NCI-H1694 (cell line): ENCODE data around the gene LURAP1L.
A peak's percentile ranks its signal among the peaks of the same experiment; 100 is the strongest.

Experiments
- DNase-seq: peaks from one replicate; lab custom pipeline; 2025; lab: John Stamatoyannopoulos, UW

The LURAP1L gene

DNA sequence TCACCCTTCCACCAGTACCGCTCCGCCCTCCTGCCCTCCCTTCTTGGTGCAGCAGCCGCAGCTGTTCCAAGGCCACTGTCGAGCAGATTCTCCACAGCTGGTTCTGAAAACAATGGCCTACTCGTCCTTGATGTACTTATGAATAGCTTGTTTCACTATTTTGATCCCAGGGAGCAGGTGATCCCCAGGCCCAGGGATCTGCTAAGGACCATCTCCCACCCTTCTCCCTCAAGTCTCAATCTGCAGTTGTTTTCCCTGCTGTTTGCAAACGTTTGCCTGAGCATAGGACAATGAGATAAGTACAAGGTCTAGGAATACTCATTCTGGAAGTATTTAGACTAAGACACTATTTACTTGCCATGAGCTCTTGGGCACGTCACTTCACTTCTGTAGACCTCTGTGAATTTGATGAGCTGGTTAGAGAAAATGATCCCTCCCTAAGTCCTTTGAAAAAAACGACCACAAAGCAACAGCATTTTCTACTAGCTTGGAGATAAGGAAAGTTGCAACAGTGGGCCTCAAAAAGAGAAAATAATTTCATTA lies 1.8 kb downstream of the LURAP1L start:
- peak; percentile 79 for DNase-seq

DNA sequence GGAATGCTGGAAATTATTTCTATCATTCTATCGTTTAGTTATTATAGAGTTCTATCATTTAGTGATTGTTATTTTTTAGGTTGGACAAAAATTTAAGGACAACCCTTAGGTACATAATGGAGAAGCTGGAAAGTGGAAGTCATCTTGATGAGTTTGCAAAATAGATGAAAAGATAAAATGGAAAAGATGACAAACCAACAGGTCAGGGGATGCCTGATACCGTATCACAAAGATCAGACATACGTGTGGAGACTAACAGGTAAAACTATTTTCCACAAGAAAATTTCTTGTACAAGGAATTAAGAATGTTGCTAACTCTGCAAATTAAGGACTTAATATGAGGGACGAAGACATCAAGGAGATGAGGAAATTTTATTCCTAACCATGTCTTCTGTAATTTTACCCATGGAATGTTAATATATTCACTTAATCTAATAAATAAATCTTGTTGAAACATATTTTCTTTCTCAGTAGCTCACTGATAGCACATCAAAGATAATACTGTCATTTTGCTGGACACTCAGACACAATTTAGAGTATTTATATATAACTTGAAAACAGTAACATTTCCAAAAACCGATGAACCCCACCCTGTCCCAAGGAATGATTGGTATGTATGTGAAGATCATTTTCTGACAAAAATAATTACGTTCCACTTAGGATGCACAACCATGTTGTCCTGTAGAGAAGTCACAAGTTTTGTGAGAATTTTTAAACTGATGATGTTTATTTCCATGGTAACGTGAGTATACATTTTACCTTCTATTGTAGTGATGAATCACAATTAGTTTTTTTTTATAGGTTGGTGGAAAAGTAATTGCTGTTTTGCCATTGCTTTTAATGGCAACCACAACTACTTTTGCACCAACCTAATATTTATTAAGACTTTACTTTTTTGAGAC lies 2.6 kb downstream of the LURAP1L start:
- no peak for DNase-seq

DNA sequence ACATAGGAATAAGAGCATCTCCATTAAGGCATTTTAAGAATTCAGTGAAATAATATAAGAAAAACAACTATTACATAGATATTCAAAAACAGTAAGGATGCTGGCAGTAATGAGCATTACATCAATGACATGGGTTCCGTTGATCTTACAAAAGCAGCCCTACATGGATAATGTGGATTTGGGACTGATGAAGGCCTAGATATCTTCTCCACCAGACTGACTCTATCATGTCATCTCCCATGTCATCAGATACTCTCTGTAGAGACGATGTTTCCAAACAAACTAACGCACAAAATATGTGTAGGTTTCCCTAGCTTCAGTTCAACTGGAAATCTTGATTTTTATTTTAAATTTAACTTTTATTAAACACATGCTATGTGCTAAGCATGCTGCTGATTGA lies 3.6 kb downstream of the LURAP1L start:
- no peak for DNase-seq

DNA sequence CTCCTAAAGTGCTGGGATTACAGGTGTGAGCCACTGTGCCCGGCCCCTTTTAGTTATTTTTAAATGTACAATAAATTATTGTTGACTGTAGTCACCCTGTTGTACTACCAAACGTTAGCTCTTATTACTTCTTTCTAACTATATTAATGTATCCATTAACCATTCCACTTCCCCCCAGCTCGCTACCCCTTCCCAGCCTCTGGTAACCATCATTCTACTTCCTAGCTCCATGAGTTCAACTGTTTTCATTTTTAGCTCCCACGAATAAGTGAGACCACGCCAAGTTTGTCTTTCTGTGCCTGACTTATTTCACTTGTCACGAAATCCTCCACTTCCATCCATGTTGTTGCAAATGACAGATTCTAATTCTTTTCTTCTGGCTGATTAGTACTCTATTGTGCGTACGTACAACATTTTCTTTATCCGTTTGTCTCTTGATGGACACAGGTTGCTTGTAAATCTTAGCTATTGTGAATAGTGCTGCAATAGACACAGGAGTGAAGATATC lies 6.5 kb downstream of the LURAP1L start:
- DNase-seq, result no peak

DNA sequence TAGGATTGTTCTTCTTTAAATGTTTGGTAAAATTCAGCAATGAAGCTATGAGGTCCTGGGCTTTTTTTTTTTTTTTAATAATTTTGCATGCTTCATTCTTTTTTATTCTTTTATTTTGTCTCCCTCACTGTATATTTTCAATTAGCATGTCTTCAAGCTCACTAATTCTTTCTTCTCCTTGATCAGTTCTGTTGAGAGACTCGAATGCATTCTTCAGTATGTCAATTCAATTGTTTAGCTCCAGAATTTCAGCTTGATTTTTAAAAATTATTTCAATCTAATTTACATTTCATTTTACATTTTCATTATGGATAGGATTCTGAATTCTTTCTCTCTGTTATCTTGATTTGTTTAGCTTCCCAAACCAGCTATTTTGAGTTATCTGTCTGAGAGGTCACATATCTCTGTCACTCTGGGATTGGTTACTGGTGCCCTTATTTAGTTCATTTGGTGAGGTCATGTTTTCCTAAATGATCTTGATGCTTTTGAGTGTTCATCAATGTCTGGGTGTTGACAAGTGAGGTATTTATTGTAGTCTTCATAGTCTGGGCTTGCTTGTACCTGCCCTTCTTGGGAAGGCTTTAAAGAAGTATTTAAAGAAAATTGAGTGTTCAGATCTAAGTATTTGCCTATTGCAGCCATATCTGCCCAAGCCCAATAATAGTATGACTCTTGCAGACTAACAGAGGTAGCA lies 9.1 kb downstream of the LURAP1L start:
- DNase-seq, result no peak

DNA sequence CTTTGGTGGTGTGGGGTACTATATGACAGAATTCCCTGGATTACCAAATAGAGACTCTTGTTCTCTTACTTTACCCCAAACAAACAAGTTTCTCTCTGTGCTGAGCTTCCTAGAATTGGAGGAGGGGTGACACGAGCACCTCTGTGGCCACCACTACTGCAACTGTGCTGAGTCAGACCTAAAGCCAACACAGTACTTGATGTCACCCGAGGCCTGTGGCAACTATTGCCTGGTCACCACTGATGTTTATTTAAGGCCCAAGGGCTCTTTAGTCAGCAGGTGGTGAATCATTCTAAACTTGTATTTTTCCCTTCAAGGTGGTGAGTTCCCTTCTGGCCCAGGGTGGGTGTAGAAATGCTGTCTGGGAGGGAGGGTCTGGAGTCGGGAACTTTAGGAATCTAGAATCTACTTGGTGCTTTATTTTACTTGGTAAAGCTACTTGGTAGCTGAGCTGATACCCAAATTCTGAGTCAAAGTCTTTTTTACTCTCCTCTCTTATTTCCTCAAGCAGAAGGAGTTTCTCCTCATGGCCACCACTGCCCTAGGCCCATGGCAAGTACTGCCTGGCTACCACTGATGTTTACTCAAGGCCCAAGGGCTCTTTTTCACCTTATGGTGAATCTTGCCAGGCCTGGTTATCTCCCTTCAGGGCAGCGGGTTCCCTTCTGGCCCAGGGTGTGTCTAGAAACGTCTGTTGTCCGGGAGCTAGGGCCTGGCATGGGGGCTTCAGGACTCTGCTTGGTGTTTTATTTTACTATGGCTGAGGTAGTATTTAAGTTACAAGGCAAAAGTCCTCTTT lies 9.8 kb downstream of the LURAP1L start:
- DNase-seq, result no peak

DNA sequence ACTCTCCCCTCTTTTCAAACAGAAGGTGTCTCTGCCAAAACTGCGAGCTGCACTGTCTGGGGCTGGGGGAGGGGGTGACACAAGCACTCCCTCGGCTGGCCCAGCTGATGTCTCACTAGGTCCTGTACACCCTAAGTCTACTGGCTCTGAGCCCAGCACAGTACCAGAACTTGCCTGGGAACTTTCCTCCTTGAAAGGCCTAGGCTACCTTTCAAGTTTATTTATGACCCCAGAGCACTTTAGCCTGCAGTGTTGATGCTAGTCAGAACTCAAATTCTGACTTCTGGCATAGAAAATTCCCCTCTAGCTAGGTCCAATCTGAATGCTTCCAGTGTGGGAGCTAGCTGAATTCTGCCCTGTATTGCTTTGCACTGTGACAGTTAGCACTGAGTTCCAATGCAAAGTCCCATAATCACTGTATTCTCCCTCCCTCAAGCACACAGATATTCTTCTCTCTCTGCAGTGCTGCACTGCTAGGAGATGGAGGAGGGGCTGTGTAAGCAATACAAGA lies 10.5 kb downstream of the LURAP1L start:
- DNase-seq, result no peak

DNA sequence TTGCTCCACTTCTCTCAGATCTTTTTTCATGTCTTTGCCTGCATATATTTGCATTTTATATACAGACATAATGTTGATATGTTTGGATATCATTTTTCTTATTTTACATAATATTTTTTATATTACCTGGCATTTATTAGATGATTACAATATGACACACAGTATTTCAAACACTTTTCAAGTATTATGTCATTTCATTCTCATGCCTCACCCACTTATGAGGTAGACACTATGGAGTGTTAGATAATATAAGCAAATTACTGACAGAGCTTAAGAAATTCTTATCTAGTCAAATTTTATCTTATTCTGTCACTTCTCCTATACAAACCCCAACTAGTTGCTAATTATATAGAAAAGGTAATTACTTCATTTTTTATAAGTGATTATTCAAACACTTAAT lies 11.1 kb downstream of the LURAP1L start:
- no peak for DNase-seq

DNA sequence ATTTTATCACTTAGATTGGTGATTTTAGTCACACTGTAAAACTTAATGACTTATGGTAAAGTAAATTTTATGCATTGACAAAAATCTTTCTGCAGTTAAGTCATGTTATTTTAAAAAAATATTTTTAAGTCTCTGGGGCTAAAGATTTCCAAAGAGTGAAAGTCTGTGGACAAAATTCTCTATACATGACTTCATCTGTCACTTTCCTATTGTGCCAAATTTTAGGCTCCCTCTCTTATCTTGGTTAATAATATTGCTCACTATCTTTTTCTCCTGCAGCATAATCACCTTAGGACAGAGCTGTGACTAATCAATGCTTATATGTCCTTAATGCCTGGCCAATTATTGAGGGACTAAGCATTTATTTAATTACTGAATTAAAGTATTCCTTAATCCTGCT lies 15.2 kb downstream of the LURAP1L start:
- no peak for DNase-seq

DNA sequence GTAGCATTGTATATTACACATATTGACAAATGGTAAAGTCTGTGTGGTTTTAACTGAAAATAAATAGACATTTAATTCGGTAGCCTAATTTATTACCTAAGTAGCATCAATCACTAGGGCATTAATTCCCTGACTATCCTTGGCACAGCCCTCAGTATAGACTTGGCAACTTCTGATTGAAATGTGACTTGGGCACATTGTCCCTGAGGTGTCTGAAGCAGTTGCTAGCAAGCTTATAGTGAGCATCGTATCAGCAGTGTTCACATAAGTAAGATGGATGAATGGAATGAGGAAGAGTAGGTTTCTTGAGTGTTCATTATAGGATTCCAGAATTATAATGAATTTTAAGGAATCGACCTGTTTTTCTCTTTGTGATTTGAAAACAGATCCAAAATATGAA lies 16.1 kb downstream of the LURAP1L start:
- DNase-seq, result no peak

DNA sequence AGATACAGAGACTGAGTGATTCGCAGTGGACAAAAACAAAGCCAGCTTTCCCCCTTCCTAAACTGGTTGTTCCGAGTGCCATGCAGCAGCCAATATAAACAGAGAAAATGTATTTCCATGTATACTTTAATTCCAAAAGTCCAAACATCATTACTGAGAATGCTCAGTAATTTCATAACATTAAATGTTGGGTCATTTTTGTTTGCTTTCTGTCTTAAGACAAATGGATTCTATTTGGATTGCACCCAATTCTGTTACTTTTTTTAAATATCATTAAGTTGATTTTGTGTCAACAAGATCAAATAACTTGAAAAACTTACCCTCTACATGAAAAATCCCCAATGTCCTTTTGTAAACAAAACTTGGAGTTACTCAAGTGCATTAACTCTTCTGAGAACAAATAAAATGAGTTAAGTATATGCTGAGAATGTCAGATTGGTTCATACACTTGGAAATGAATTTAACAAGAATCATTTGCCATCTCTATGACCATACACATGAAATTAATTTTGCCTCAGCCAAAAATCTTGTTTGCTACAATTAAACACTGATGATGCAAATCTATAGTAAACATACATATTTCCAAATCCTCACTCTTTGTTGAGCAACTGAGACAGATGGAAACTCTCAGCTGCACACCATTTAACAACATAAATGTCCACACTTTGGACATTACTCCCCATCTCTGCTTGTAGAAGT lies 19.4 kb downstream of the LURAP1L start:
- DNase-seq, result no peak

DNA sequence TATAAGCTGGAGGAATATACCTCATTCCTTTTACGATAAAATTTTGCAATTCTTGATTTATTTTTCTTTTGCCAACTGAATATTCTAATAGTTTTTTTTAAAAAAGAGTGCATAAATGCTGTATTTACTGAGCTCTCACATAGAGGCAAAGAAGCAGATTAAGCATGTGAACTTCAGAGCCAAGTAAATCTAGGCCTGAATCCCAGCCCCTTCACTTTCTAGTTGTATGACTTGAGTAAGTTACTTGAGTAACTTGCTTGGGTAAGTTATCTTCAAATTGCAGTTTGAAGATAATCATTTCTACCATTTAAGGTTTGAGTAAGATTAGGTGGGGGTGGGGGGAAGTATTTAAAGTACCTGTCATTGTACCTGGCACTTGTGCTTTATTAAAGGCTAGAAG lies 21.8 kb downstream of the LURAP1L start:
- no peak for DNase-seq

DNA sequence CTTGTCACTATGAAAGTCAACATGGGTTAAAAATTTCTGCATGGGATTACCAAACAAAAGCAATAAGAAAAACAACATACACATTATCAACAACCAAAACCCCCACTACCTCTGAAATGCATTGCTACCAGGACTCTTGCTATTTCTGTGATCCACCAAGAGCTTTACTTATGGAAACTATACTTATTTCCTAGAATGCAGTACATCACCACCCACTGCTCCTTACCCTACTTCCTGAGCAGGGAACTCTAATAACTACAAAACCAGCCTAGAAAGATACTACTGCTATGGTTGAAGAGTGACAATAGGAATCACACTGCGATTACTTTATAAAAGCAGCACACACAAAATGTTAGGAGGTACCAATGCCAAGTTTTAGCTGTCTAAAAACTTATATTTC lies 22.2 kb downstream of the LURAP1L start:
- DNase-seq, result no peak

DNA sequence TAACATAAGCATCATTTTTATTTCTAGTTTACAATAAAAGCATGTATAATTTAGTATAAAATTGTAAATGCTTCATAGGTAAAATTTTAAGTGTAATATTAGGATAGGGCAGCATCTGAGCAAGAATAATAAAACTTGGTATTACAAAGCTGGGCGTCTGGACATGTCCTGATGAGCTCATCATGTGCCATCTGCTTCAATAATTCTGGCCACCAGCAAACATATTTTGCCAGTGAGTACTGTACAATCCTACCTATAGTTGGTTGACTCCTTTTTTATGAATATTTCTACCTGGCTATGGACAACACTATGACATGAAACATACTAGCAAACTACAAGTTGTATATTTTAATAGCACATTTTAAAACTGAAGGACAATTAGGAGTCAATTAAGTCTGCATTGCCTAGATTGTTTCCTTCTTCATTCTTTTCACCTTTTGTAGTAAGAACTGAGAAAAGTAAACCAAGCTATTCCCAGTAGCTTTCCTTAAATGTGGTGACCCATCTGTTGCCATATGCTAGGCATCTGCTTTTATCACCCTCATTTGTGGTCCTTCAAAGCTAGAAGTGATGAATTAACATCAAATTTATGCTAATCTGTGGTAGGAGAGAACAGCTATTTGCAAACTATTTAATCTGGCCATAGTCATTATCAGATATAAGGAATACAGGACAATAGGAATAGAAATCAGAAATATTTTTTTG lies 23.4 kb downstream of the LURAP1L start:
- DNase-seq, result peak; percentile 76

DNA sequence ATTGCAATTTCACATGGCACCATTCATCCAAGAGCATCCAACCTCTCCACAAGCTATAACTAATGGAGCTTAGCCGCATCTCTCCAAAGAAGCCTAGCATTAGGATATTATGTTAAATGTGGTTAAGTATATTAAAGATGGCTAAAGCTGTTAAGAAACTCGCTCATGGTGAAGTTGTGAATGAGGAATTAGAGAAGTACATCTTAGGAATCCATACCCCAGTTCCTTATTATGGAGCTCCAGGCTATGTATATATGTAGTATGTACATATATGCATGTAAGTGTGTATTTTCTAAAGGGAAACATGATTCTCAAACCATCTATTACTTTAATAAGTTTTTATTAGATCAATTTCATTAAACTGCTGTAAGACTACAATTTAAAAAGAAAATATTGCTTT lies 26.4 kb downstream of the LURAP1L start:
- DNase-seq, result no peak

DNA sequence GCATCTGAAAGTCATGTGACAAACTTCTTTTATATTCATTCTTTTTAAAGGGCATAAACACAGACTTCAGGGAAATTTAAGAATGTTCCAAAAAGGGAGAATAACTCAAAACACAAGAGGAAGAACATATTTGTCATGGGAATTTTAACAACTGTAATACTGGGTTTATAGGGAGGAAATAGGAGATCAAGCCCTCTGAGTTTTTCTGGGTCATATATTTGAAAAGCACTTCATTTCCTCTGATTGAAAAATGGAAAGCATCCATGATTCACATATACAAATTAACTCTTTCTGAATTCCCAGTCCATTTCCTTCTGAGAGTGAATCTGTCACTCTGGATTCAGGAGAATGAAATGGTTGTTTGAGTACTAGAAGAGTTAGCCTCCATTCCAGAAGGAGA lies 26.8 kb downstream of the LURAP1L start:
- DNase-seq, result no peak

DNA sequence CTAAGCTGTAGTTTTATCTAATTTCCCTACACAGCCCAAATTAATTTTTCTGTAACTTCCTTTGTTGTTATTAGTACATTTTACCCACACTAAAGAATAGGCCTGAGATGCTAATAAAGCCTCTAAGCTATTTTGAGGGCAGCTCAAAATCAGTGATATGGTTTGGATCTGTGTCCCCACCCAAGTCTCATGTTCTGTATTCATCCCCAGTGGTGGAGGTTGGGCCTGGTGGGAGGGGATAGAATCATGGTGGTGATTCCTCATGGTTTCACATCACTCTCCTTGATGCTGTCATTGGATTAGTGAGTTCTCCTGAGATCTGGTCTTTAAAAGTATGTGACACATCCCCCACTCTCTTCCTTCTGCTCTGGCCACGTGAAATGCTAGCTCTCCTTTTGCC lies 27.3 kb downstream of the LURAP1L start:
- no peak for DNase-seq

DNA sequence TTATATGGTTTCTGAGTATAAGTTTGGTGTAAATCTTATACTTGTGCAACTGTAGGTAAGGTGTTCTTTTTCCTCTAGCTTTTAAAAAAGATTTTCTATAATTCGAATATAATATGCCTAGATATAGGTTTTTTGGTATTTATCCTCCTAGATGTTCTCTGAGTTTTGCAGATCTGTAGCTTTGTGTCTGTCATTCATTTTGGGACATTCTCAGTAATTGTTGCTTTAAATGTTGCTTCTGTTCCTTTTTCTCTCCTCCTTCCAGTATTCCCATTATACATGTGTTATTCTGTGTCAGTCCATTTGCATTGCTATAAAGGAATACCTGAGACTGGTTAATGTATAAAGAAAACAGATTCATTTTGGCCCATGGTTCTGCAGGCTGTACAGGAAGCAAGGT lies 33.7 kb downstream of the LURAP1L start:
- DNase-seq, result no peak

DNA sequence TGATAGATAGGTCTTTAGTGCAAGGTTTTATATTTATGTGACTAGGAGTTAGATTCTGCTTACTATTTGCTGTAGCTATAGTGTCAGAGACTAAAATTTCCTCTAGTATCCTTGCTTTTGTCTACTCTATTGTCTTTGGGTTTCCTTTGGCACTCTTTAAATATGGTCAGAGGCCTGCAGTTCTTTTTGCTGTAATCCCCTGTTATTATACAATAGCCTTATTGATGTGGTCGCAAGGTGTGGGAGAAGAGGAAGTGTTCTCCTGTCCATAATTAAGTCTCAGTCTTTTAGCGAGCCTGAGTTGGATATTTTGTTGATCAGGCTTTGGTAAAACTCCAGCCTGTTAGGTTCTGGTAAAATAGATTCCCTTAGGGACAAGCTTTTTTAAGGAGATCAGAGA lies 34.9 kb downstream of the LURAP1L start:
- DNase-seq, result no peak

DNA sequence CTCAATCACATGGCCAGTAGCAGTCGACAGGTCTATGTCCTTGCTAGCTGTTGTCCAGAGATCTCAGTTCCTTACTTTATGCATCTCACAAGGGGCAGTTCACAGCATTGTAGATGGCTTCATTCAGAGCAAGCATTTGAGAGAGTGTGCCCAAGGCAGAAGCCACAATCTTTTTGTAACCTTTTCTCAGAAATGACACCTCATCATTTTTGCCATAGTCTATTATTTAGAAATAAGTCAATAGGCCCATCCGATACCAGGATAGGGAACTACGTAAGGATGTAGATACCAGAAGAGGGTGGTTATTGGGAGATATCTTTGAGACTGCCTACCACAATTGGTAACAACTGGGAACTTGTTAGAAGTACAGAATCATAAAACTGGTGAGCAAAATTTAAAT lies 37.1 kb downstream of the LURAP1L start:
- no peak for DNase-seq

DNA sequence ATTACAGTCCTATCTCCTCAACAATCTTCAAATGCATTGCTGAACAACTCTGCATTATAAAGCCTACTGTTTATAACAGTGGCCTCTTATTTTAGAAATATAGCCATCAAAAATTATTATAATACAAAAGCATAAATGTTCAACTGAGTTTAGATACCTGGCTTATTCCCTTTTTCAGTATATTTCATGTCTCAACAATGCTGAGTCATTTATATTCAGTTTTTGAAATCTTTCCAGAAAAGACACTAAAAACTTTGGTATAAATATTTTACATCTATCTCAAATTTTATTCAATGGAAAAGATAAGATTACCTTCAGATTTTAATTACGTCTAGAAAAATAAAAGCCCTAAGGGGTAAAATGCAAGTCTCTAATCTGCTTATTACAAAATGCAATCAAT lies 37.9 kb downstream of the LURAP1L start:
- DNase-seq, result no peak
